Measurements from ENCODE around the gene OR56A1. TPM values are rescaled to one million over a fixed set of nuclear protein-coding genes. Genes with fewer than 3 reads are reported as not detected.
A peak's percentile ranks its signal among the peaks of the same experiment; 100 is the strongest.

Gene OR56A1
- polyA plus RNA-seq, 1 experiment = not detected

GRCh38 chr11:6040874-6041273 lies 10.3 kb upstream of the OR56A1 start:
- DNase-seq (ENCODE audit: low read depth) = no peak
- TF ChIP-seq, protein P1, sequence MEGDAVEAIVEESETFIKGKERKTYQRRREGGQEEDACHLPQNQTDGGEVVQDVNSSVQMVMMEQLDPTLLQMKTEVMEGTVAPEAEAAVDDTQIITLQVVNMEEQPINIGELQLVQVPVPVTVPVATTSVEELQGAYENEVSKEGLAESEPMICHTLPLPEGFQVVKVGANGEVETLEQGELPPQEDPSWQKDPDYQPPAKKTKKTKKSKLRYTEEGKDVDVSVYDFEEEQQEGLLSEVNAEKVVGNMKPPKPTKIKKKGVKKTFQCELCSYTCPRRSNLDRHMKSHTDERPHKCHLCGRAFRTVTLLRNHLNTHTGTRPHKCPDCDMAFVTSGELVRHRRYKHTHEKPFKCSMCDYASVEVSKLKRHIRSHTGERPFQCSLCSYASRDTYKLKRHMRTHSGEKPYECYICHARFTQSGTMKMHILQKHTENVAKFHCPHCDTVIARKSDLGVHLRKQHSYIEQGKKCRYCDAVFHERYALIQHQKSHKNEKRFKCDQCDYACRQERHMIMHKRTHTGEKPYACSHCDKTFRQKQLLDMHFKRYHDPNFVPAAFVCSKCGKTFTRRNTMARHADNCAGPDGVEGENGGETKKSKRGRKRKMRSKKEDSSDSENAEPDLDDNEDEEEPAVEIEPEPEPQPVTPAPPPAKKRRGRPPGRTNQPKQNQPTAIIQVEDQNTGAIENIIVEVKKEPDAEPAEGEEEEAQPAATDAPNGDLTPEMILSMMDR (IDR thresholded peaks at IDR 0.05; ENCODE audit: insufficient read depth, low read depth, low read length) = no peak
- Histone ChIP-seq H3K4me3 (ENCODE audit: low read depth, low read length) (no peak overlapping the region), H3K27me3 (ENCODE audit: control insufficient read depth, insufficient read depth, low read length) (no peaks in the 10 kb centered on the region), H3K36me3 (ENCODE audit: control insufficient read depth, insufficient read depth, low read length) (no peaks in the 10 kb centered on the region)
- ChIA-PET POLR2A (no interaction called here), CTCF (no interaction called here)

GRCh38 chr11:6027501-6027900 lies 3.1 kb downstream of the OR56A1 start:
- no peaks in the 10 kb centered on the region for H3K36me3 ChIP-seq (ENCODE audit: control insufficient read depth, insufficient read depth, low read length)
- H3K4me3 ChIP-seq (ENCODE audit: low read depth, low read length) = no peak overlapping the region
- H3K27me3 ChIP-seq (ENCODE audit: control insufficient read depth, insufficient read depth, low read length) = no peaks in the 10 kb centered on the region
- DNase-seq (ENCODE audit: low read depth) = no peak
- TF ChIP-seq, protein P1 (IDR thresholded peaks at IDR 0.05; ENCODE audit: insufficient read depth, low read depth, low read length) = no peak
- CTCF ChIA-PET = interaction anchor here (1.0 kb wide), 1 partner anchor 11 kb away, joined by 3 read pairs; no protein-coding TSS in a partner anchor
- POLR2A ChIA-PET = no interaction called here

DNA sequence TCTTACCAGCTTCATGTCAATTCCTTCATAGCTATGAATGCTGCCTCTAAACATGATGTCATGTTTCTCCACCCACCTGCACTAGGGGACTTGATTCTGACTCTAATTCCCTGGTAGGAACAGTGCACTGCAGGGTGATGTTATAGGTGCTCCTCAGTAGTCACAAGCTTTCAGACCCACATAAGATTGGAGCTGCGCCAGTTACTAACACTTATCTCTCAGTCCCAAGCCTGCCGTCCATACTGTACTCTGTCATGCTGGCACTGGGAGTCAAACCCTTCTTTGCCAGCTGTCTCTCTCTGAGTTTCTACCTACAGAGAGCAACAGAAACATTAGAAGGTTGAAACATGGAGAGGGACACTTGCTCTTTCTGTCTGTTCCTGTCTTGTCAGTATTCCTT lies 5.5 kb downstream of the OR56A1 start:
- H3K27me3 ChIP-seq (ENCODE audit: control insufficient read depth, insufficient read depth, low read length) = no peaks in the 10 kb centered on the region
- ChIA-PET POLR2A (no interaction called here), CTCF (interaction anchor here (1.0 to 3.8 kb wide), 4 partner anchors 33 to 338 kb away, joined by 3 to 46 read pairs (median 12); no protein-coding TSS in a partner anchor)
- no peak for DNase-seq (ENCODE audit: low read depth)
- H3K36me3 ChIP-seq (ENCODE audit: control insufficient read depth, insufficient read depth, low read length) = no peaks in the 10 kb centered on the region
- TF ChIP-seq, protein P1 (IDR thresholded peaks at IDR 0.05; ENCODE audit: insufficient read depth, low read depth, low read length) = no peak
- no peak overlapping the region for H3K4me3 ChIP-seq (ENCODE audit: low read depth, low read length)

DNA sequence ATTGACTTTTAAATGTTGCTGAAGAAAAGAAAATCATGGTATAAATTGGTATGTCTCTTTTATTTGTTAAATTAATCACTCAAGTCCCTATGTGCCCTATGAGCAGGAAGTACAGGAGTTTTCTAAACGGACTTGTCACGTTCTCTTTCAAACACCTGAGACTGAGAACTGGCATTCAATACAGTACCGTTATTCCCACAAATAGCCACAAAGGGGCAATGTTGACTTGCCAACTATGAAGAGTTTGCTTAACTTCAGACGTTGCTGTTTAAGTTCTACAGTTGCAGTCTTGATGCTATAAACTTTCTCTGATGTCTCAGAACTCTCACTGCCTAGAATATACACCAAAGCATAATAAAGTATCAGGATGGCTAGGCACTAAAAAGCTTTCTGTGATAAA lies 7.6 kb downstream of the OR56A1 start:
- POLR2A ChIA-PET = no interaction called here
- Histone ChIP-seq H3K36me3 (ENCODE audit: control insufficient read depth, insufficient read depth, low read length) (no peaks in the 10 kb centered on the region), H3K27me3 (ENCODE audit: control insufficient read depth, insufficient read depth, low read length) (no peaks in the 10 kb centered on the region), H3K4me3 (ENCODE audit: low read depth, low read length) (no peak overlapping the region)
- CTCF ChIA-PET = interaction anchor here (0.6 to 3.8 kb wide), 11 partner anchors 11 to 340 kb away, joined by 3 to 46 read pairs (median 3); no protein-coding TSS in a partner anchor
- no peak for DNase-seq (ENCODE audit: low read depth)
- TF ChIP-seq, protein P1 (IDR thresholded peaks at IDR 0.05; ENCODE audit: insufficient read depth, low read depth, low read length) = peak; percentile 48

DNA sequence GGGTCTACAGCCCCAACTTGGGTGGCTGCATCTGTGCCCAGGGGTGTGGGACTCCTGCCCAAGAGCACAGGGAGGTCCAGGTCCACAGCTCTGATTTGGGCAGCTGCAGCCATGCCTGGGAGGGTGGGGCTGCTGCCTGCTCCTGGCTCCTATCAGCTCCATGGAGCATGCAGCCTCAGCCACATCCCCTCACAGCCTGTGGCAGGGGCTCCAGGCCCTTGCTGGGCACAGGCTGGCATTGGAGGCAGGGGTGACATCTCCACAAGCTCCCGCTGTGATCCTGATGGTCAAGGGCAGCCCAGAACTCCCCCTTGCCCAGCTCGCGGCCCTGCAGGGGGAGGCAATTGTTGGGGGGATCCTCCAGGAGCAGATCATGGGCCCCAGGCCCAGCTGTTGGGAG lies 17.5 kb downstream of the OR56A1 start:
- Histone ChIP-seq H3K27me3 (ENCODE audit: control insufficient read depth, insufficient read depth, low read length) (no peaks in the 10 kb centered on the region), H3K36me3 (ENCODE audit: control insufficient read depth, insufficient read depth, low read length) (no peaks in the 10 kb centered on the region), H3K4me3 (ENCODE audit: low read depth, low read length) (no peak overlapping the region)
- POLR2A ChIA-PET = no interaction called here
- no peak for DNase-seq (ENCODE audit: low read depth)
- CTCF ChIA-PET = no interaction called here
- TF ChIP-seq, protein P1 (IDR thresholded peaks at IDR 0.05; ENCODE audit: insufficient read depth, low read depth, low read length) = no peak

Data from BJ (cell line).